Measurements from ENCODE around the gene EIF4G3.

EIF4G3 gene

DNA sequence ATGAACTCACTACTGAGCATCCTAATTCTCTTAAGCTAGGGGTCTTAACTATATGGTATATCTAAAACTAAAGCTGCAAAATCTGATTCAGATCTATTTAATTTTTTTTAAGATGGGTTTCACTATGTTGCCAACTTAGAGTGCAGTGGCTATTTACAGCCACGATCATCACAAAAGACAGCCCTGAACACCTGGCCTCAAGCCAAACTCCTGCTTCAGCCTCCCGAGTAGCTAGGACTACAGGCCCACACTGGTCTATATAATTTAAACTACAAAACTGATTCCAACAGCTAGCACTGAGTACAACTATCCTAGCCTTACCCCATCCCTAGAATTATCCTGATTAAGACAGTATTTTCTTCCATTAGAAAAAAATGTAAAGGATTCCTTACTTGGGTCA, 37.1 kb downstream of the EIF4G3 start:
- TF ChIP-seq TCF12 (IDR thresholded peaks at IDR 0.05; ENCODE audit: low read depth) (no peak), NFIC (IDR thresholded peaks at IDR 0.05) (peak; percentile 43; the same call in 1 of the 2 replicates)

DNA sequence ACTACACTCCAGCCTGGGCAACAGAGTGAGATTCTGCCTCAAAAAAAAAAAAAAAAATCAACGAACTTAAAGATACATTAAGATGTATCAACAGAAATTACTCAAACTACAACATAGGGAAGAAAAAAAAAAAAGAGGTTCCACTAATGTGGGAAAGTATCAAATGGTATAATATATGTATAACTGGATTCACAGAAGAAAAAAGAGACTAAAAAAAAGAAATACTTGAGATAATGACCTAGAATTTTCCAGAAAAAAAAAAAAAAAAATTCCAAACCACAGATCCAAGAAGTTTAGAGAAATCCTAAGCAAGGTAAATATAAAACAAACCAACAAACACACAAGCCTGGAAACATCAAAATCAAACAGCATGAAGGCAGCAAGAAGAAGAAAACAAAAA, 45.5 kb downstream of the EIF4G3 start:
- TF ChIP-seq, protein P1, sequence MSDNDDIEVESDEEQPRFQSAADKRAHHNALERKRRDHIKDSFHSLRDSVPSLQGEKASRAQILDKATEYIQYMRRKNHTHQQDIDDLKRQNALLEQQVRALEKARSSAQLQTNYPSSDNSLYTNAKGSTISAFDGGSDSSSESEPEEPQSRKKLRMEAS (IDR thresholded peaks at IDR 0.05), result no peak
- TF ChIP-seq NFIC (IDR thresholded peaks at IDR 0.05) (no peak), CREB1 (IDR thresholded peaks at IDR 0.05; ENCODE audit: low read depth) (no peak), TEAD4 (IDR thresholded peaks at IDR 0.05) (no peak)

DNA sequence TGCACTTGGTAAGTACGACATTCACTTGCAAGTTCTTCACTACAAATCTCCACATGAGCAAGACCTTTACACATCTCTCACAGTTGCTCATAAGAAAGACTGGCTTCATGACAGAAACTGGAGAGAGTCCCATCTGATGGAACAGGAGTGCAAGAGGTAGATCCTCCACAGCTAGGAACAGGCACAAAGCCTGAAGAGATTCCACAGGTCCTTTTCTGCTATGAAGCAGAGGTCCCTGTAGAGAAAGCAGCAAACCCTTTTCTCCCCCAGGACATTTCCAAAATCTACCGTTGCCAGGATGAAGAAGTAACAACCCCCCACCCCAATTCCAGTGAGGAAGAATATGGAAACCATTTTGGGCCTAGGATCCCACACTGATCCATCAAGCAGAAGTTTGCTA, 47.3 kb downstream of the EIF4G3 start:
- TF ChIP-seq YY1 (IDR thresholded peaks at IDR 0.05; ENCODE audit: low read depth) (no peak), EGR1 (IDR thresholded peaks at IDR 0.05) (no peak), TEAD4 (IDR thresholded peaks at IDR 0.05) (no peak), TAF1 (IDR thresholded peaks at IDR 0.05; ENCODE audit: low read depth) (no peak), TCF12 (IDR thresholded peaks at IDR 0.05; ENCODE audit: low read depth) (no peak)
- TF ChIP-seq, protein P2, sequence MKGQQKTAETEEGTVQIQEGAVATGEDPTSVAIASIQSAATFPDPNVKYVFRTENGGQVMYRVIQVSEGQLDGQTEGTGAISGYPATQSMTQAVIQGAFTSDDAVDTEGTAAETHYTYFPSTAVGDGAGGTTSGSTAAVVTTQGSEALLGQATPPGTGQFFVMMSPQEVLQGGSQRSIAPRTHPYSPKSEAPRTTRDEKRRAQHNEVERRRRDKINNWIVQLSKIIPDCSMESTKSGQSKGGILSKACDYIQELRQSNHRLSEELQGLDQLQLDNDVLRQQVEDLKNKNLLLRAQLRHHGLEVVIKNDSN (IDR thresholded peaks at IDR 0.05), result no peak

DNA sequence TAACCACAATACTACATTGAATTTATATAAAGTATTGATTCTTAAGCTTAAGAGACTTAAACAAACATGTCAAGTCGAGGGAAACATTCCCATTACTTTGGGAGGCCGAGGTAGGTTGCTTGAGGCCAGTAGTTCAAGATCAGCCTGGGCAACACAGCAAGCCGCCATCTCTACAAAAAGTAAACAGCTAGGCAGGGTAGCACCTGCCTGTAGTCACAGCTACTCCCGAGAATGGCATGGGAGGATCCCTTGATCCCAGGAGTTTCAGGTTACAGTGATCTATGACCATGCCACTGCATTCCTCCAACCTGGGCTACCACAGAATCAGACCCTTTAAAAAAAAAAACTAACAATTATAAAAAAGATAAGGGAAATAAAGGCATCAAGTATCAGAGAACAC, 50.4 kb downstream of the EIF4G3 start:
- TF ChIP-seq CEBPB (IDR thresholded peaks at IDR 0.05) (no peak), NFIC (IDR thresholded peaks at IDR 0.05) (no peak), TCF12 (IDR thresholded peaks at IDR 0.05; ENCODE audit: low read depth) (no peak)

DNA sequence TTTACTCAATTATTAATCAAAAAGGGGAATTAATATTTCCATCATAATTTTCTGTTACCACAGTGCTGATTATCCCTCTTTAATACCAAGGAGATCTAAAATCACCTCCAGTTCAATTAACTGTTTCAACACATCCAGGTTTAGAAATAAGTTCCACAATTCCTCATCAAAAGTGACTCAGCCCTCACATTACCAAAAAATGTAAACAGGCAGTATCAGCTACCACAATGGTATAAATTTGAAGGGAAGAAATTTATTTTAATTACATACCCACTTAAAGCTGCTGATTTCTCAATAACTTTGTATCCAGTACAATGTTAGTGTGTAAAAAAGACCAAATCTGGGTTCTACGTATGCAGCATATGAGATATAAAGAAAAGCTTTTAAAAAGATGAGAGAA, 51.9 kb downstream of the EIF4G3 start:
- TF ChIP-seq RAD21 (IDR thresholded peaks at IDR 0.05; ENCODE audit: low read depth), result no peak
- no peak for TF ChIP-seq FOXM1 (IDR thresholded peaks at IDR 0.05; ENCODE audit: borderline replicate concordance, low read depth)
- TF ChIP-seq EGR1 (IDR thresholded peaks at IDR 0.05), result no peak
- TF ChIP-seq, protein P1 (IDR thresholded peaks at IDR 0.05), result no peak
- TF ChIP-seq, protein P2 (IDR thresholded peaks at IDR 0.05), result no peak

DNA sequence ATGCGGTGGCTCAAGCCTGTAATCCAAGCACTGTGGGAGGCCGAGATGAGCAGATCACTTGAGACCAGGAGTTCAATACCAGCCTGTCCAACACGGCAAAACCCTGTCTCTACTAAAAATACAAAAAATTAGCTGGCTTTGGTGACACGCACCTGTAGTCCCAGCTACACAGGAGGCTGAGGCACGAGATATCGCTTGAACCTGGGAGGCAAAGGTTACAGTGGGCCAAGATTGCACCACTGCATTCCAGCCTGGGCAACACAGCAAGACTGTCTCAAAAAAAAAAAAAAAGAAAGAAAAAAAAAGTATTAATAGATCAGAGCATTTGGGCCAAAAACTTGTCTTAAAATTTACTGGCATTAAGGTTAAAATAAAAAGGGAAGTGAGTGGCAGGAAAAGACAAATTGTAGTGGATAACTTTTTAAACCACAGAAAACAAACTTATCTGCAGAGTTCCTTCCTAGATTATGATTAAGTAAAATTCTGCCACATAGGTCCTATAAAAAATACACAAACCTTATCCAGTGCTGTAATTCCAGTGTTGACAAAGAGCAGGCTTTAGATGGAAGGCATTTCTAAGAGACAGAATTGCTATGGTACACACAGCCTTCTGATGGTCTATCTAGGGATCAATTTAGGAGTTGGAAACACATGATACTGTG, 53.3 kb downstream of the EIF4G3 start:
- TF ChIP-seq CEBPB (IDR thresholded peaks at IDR 0.05) (no peak), CREB1 (IDR thresholded peaks at IDR 0.05; ENCODE audit: low read depth) (no peak), FOXM1 (IDR thresholded peaks at IDR 0.05; ENCODE audit: borderline replicate concordance, low read depth) (no peak), YY1 (IDR thresholded peaks at IDR 0.05; ENCODE audit: low read depth) (no peak), EGR1 (IDR thresholded peaks at IDR 0.05) (no peak), RAD21 (IDR thresholded peaks at IDR 0.05; ENCODE audit: low read depth) (no peak), TEAD4 (IDR thresholded peaks at IDR 0.05) (no peak), EP300 (IDR thresholded peaks at IDR 0.05; ENCODE audit: borderline replicate concordance) (no peak), ZBTB7A (IDR thresholded peaks at IDR 0.05; ENCODE audit: low read depth) (no peak)

DNA sequence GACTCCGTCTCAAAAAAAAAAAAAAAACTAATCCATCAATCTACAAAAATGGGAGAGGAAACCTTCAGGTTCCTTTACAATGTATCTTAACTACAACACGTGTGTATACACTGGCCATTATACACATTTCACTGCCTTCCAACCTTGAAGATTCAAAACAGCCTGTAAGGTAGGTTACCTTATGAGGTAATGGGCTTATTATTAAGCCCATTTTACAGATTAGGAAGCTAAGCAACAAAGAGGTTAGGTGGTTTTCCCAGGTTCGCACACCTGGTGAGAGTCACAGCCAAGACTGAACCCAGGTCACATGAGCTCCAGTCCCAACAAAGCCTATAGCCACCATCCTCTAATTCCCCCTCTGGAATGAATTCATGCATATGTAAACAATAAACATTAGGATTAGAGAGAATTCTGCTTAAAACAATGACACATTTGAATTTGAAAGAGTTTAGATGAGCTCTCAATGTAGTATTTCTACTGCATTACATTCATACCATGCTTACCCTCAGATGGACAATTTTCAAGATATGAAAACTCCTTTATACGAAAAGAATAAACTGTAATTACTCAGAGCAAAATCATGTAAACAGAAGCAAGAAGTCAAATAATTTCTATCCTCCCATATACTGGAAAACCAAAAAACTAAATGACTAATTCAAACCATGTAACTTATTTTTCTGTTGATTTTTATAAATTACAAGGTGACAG, 54.8 kb downstream of the EIF4G3 start:
- TF ChIP-seq, protein P3, sequence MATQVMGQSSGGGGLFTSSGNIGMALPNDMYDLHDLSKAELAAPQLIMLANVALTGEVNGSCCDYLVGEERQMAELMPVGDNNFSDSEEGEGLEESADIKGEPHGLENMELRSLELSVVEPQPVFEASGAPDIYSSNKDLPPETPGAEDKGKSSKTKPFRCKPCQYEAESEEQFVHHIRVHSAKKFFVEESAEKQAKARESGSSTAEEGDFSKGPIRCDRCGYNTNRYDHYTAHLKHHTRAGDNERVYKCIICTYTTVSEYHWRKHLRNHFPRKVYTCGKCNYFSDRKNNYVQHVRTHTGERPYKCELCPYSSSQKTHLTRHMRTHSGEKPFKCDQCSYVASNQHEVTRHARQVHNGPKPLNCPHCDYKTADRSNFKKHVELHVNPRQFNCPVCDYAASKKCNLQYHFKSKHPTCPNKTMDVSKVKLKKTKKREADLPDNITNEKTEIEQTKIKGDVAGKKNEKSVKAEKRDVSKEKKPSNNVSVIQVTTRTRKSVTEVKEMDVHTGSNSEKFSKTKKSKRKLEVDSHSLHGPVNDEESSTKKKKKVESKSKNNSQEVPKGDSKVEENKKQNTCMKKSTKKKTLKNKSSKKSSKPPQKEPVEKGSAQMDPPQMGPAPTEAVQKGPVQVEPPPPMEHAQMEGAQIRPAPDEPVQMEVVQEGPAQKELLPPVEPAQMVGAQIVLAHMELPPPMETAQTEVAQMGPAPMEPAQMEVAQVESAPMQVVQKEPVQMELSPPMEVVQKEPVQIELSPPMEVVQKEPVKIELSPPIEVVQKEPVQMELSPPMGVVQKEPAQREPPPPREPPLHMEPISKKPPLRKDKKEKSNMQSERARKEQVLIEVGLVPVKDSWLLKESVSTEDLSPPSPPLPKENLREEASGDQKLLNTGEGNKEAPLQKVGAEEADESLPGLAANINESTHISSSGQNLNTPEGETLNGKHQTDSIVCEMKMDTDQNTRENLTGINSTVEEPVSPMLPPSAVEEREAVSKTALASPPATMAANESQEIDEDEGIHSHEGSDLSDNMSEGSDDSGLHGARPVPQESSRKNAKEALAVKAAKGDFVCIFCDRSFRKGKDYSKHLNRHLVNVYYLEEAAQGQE (IDR thresholded peaks at IDR 0.05; ENCODE audit: low read depth), result no peak
- no peak for TF ChIP-seq TCF12 (IDR thresholded peaks at IDR 0.05; ENCODE audit: low read depth)
- no peak for TF ChIP-seq CREB1 (IDR thresholded peaks at IDR 0.05; ENCODE audit: low read depth)
- no peak for TF ChIP-seq RAD21 (IDR thresholded peaks at IDR 0.05; ENCODE audit: low read depth)
- no peak for TF ChIP-seq TAF1 (IDR thresholded peaks at IDR 0.05; ENCODE audit: low read depth)
- no peak for TF ChIP-seq EGR1 (IDR thresholded peaks at IDR 0.05)
- no peak for TF ChIP-seq YY1 (IDR thresholded peaks at IDR 0.05; ENCODE audit: low read depth)
- TF ChIP-seq, protein P2 (IDR thresholded peaks at IDR 0.05), result no peak

DNA sequence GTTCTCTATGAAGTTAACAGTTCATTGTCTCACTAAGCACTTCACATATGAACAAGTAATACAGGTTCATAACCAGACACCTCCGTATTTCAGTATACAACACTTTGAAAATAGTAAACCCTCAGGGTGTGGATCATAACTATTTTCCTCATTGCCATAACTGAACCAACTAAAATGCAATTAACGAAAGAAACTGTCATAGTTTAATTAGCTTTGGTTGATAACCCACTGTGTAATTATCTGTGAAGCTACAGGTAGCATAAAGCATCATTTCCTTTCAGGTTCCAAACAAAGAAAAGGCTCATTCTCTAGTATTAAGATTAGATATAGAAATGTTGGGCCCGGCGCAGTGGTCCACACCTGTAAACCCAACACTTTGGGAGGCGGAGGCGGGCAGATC, 58.5 kb downstream of the EIF4G3 start:
- no peak for TF ChIP-seq NFIC (IDR thresholded peaks at IDR 0.05)
- TF ChIP-seq, protein P2 (IDR thresholded peaks at IDR 0.05), result no peak
- no peak for TF ChIP-seq TCF12 (IDR thresholded peaks at IDR 0.05; ENCODE audit: low read depth)
- TF ChIP-seq, protein P3 (IDR thresholded peaks at IDR 0.05; ENCODE audit: low read depth), result no peak
